BJ (cell line): Measurements from ENCODE around the gene SLC16A7. TPM values are rescaled to one million over a fixed set of nuclear protein-coding genes. Genes with fewer than 3 reads are reported as not detected.

Experiments used
- CTCF ChIA-PET: fragments of 350-600 bp; formaldehyde crosslinking; extraction: SDS; loops from one replicate; lab custom pipeline; 2021; ENCODE audit warnings: antibody characterized with exemption, inconsistent platforms; lab: Yijun Ruan, JAX
- POLR2A ChIA-PET: fragments of 300-600 bp; sonication (Branson Sonifier 250); formaldehyde crosslinking; extraction: SDS; loops from one replicate; lab custom pipeline; 2021; ENCODE audit warnings: antibody characterized with exemption; lab: Charles Lee
- DNase-seq: peaks from one replicate; pipeline ENCODE4 v3.0.0-alpha.2; 2011; ENCODE audit warnings: low read depth
- H3K27me3 ChIP-seq: 2 replicates; pipeline ENCODE4 v1.6.0; 2011; ENCODE audit warnings: low read length; ENCODE audit not compliant: control insufficient read depth, insufficient read depth
- H3K36me3 ChIP-seq: 2 replicates; pipeline ENCODE4 v1.5.1; 2011; ENCODE audit warnings: low read length; ENCODE audit not compliant: control insufficient read depth, insufficient read depth
- H3K4me3 ChIP-seq: 2 replicates; pipeline ENCODE4 v1.5.1; 2011; ENCODE audit warnings: low read depth, mild to moderate bottlenecking, control low read depth, low read length
- CTCF ChIP-seq: IDR thresholded peaks from 2 replicates; pipeline ENCODE4 v1.5.1; 2011; ENCODE audit warnings: low read depth, mild to moderate bottlenecking, control low read depth, inconsistent platforms, low read length, moderate library complexity; ENCODE audit not compliant: insufficient read depth
- polyA plus RNA-seq: library from polyadenylated mRNA; depleted of rRNA; stranded (reverse); fragments of >200 nt; gene quantifications from 2 replicates; pipeline ENCODE4 v1.2.3, GENCODE V29; 2011

Gene SLC16A7
- polyA plus RNA-seq, 1 experiment = 23.0 TPM

- no peak for TF ChIP-seq CTCF
- POLR2A ChIA-PET = no interaction called here
- DNase-seq = peak; percentile 44
- Histone ChIP-seq H3K36me3 (no peaks in the 10 kb centered on the region), H3K4me3 (no peak overlapping the region), H3K27me3 (no peaks in the 10 kb centered on the region)
- CTCF ChIA-PET = interaction anchor here (1.5 kb wide), 1 partner anchor 11 kb away, joined by 6 read pairs; no protein-coding TSS in a partner anchor
Observed at GRCh38 chr12:59698600-59698999, 102.8 kb downstream of the SLC16A7 start.

DNA sequence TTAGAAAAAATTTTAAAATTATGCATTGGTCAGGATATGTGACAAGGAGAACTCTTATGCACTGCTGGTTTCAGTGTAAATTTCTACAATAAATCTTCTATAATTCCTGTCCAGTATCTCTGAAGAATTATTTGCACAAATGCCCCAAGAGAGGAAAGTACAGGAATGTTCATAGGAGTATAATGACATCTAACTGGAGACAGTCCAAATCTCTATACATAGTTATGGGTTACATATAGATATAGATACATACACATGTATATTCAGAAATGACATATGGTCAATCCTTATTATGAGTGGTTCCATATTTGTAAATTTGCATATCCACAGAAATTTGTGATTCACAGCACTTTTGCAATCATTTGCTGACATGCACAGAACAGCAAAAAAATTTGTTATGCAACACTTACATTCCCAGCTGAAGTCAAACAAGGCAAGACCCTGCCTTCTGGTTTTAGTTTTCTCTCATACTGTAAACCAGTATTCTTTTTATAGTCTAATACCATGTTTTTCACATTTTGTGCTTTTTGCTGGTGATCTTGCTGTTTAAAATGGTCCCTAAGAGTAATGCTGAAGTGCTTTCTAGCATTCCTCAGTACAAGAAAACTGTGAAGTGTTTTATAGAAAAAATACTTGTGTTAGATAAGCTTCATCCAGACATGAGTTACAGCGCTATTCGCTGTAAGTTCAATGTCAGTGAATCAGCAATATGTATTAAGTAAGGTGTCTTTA, 103.8 kb downstream of the SLC16A7 start:
- TF ChIP-seq CTCF = no peak
- Histone ChIP-seq H3K4me3 (no peak overlapping the region), H3K36me3 (no peaks in the 10 kb centered on the region), H3K27me3 (no peaks in the 10 kb centered on the region)
- ChIA-PET CTCF (interaction anchor here (1.5 kb wide), 1 partner anchor 10 kb away, joined by 6 read pairs; no protein-coding TSS in a partner anchor), POLR2A (no interaction called here)
- peak; percentile 69 for DNase-seq

DNA sequence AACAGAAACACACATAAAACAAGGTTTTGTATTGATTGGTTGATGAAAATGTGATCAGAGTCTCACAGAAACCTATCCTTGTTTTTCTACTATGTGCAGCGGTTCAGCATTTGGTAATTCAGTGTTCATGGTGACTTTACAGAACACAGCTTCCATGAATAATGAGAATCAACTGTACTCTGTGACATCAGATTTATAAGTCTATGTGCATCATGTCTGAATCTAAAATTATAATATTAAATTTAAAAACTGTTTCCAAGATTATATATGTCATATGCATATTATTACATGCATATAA, 104.3 kb downstream of the SLC16A7 start:
- Histone ChIP-seq H3K36me3 (no peaks in the 10 kb centered on the region), H3K4me3 (no peak overlapping the region), H3K27me3 (no peaks in the 10 kb centered on the region)
- TF ChIP-seq CTCF = no peak
- no peak for DNase-seq
- ChIA-PET POLR2A (no interaction called here), CTCF (no interaction called here)

DNA sequence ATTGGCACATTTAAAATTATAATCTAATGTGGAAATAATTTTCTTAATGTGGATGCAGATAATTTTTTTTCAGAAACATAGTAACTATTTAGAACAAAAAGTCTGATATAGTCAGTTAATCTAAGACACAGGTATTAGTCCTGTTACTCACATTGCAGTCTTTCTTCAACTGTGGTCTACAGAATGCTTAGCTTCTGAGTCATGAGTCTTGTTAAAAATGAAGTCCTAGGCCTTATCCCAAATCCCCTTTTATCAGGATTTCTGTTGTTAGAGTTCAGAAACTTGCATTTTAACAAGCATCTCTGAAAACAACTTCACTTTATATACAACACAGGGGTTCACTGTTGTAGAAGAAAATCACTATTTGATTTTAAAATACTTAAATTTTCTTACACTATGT, 112.2 kb downstream of the SLC16A7 start:
- CTCF ChIA-PET = interaction anchor here (2.8 kb wide), 1 partner anchor 9 kb away, joined by 6 read pairs; no protein-coding TSS in a partner anchor
- no peaks in the 10 kb centered on the region for H3K27me3 ChIP-seq
- H3K36me3 ChIP-seq = no peaks in the 10 kb centered on the region
- H3K4me3 ChIP-seq = no peak overlapping the region
- TF ChIP-seq CTCF = no peak
- POLR2A ChIA-PET = no interaction called here
- peak; percentile 33 for DNase-seq

- no peak for DNase-seq
- no peaks in the 10 kb centered on the region for H3K36me3 ChIP-seq
- POLR2A ChIA-PET = no interaction called here
- H3K27me3 ChIP-seq = no peaks in the 10 kb centered on the region
- TF ChIP-seq CTCF = no peak
- CTCF ChIA-PET = interaction anchor here (2.8 kb wide), 1 partner anchor 9 kb away, joined by 6 read pairs; no protein-coding TSS in a partner anchor
- H3K4me3 ChIP-seq = no peak overlapping the region
Observed at GRCh38 chr12:59708484-59708883, 112.7 kb downstream of the SLC16A7 start.
